ENCODE data around the gene SLC39A11.
"Not testable (repeated sequence)": the region's sequence is repeated elsewhere in the genome, so short reads cannot be mapped to it uniquely, and the experiment has no call there.

SLC39A11 gene

DNA sequence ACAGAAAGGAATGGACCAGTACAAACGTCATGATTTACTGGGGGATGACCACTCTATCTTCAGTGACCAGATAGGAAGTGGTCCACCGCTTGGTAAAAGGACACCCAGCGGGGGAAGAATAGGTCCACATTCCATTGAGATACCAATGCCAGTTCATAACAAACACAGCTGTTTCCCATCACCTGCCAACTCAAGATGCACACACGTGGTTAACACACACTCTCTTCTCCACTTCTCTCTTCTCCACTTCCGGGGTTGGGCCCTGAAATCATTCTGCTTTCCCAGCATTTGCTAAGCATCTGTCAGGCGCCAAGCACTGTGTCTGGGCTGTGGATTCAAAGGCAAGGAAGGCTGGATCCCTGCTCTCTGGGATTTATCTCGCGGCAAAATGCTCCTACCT lies 175.5 kb downstream of the SLC39A11 start:
- no peak for DNase-seq (ENCODE audit: low read depth)

DNA sequence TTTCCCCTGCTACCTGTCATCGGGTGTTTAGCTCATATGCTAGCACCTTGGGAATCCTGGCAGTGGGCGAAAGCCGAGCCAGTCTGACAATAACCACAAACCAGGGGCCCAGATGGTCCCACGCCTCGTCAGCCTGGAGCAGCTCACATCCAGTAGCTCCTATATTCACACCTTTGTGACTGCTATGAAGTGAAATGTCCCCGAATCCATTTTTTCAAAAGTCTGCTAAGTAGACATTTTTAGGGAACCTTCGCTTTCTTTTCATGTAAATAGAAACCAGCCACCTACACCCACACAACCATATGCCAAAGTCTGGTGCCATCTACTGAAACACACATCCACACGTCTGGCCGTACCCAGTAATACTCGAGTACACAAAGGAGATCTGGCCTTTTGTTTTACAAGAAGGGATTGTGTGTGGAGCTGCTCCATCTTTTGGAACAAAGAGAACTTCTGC lies 176.8 kb downstream of the SLC39A11 start:
- DNase-seq (ENCODE audit: low read depth) = no peak

DNA sequence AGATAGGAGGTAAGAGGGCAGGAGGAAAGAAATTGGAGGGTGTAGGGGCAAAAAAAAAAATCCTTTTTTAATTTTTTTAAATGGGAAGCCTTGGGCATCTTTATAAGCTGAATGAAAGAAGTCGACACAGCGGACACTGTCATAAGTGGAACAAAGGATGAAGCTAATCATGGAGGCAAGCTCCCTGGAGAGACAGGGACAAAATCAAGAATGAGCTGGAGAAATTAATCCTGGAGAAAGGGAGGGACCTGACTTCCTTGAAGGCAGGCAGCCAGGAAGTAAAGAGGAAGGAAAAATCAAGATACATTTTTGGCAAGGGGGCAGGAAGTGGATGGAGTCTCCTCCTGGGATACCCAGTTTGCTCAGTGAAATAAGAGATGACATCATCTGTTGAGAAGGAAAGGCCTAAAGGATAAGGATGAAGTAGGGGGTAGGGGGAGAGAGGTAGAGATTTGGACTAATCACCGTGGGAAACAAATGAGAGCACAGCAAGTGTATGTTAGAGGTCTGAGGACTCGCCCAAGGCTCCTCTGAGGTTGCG lies 179.3 kb downstream of the SLC39A11 start:
- DNase-seq (ENCODE audit: low read depth) = no peak

DNA sequence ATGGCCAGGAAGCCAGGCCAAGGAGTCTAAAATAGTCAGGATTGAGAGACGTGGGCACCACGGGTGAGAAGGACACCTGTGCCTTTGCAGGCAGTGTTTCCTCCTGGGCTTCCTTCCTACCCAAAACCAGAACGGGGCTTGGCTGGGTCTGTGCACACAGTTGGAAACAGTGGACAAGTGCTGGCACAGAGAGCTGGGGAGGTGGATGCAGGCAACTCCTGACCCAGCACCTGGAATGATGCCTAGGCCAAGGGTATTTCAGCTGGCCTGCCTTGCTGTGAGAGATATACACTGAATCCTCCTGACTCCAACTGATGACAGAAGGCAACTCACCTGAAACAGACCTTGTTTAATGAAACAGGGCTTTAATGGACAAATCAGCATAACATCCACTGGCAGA lies 186.2 kb downstream of the SLC39A11 start:
- no peak for DNase-seq (ENCODE audit: low read depth)

DNA sequence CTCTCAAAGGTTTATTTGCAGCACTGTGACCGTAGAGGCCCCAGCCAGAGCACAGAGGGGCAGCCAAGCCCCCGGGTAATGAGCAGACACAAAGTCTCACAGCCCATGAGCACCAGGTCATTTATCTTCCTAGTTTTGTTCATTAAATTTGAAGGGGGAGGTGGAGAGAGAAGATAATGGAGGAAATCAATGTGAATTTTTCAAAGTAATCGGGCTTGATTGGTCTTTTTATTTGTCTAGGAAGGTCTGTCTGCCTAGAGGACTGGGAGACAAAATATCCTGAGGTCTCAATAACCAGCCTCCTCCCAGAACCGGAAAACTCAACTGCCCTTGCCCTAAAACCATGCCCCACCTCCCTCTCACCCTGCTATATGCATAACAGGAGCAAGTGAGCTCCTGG lies 189.0 kb downstream of the SLC39A11 start:
- DNase-seq (ENCODE audit: low read depth) = no peak

DNA sequence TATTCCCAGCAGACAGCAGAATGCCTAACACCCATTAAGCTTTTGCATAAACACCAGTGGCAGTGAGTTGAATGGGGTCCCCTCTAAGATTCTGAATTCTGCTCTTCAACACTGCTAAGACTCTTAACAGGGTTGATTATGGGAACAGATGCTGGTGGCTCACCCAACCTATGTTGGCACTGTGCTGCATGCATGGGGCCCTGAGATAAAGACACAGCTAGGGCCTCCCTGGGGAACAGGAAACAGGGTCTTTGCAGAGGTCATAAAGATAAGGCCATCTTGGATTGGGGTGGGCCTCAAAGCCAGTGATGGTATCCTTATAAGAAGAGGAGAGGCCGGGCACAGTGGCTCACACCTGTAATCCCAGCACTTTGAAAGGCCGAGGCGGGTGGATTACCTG lies 190.8 kb downstream of the SLC39A11 start:
- DNase-seq (ENCODE audit: low read depth) = no peak

DNA sequence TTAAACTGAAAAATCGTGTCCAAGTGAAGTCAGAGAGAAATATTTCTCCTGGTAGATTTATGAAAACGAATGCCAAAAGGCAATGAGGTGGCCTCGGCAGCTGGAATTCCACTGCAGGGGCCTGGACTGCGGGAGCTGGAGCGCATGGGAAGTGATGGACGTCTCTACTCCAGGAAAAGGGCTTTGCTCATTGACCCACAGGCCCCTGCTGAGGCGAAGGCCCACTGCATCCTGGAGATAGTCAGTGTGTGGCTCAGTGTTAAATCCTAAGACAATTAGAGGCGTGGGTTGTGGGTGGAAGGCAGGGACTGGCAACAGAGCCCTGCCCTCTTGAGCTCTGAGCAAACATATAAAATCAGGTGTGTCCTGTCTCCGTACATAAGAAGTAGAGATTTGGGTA lies 191.4 kb downstream of the SLC39A11 start:
- DNase-seq (ENCODE audit: low read depth) = no peak

DNA sequence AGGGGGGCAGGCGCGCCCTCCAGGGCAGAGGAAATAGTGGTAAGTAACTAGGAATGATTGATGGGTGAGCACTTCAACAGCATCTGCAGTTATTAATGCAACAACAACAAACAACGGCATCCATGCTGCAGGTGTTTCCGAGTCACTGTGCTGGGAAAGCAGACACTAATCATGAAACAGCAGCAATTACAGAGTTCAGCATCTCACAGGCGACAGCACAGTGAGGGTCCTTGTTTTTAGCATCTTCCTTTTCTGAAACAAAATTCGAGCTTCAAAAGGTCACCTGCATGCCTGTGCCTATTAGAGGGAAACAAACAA lies 191.9 kb downstream of the SLC39A11 start:
- DNase-seq (ENCODE audit: low read depth) = no peak

DNA sequence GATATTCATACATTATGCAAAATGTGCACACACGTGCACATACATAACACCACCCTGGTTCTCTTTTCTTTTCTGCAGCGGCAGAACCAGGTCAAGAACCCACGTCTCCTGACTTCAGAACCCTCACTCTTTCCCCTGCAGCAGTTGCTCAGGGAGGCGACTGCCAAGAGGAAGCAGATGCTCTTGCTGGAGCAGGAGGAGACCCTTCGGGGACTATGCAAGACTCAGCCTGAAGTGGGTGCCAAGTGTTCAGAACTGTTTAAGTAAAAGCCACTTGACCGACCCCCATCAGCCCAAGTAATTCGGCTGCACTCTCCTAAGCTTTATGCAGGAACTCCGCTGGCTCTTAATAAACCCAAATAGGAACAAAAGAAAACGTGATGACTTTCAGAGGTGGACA lies 193.8 kb downstream of the SLC39A11 start:
- no peak for DNase-seq (ENCODE audit: low read depth)

DNA sequence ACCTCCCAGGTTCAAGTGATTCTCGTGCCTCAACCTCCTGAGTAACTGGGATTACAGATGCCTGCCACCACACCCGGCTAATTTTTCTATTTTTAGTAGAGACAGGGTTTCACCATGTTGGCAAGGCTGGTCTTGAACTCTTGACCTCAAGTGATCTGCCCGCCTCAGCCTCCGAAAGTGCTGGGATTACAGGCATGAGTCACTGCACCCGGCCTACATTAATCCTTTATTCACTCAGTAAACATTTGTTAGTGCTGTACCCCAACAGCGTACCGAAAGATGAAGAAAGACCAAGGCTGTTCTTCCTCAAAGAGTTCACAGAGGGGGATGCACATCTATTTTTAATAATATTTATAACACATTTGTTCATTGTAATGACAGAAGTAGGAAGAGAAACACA lies 196.2 kb downstream of the SLC39A11 start:
- DNase-seq (ENCODE audit: low read depth) = not testable (repeated sequence)

DNA sequence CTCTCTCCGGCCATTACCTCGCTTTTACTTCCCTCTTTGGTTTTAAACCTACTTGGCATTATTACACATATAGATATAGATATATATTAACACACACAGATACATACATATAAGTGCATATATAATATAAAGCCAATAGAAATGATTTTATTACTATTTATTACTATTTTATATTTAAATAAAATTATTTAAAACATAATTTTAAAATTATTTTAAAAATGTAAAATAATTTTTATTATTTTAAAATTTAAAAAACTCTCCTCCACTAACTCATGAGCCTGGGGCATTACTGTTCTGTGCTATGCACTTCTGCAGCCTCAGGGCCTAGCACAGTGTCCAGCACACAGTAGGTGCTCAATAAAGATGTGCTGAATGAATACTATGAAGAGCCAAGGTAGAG lies 200.9 kb downstream of the SLC39A11 start:
- no peak for DNase-seq (ENCODE audit: low read depth)

DNA sequence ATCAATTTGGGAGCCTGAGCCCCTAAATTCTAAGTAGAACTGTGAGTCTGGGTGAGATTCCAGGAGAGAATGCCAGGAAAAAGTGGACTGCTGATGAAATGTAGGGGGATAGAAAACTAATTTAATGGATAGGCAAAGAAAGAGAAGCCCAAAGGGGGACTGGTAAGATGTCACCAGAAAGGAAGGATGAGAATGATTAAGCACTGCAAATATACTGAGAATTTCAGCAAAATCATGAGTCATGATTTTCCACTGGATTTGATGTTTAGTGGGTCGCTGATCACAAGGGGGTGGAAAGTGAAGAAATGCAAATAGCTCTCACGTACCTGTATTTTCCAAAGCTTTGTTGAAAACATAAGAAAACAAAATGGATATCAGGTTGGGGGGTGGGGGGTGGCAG lies 201.8 kb downstream of the SLC39A11 start:
- peak; percentile 46 for DNase-seq (ENCODE audit: low read depth)

DNA sequence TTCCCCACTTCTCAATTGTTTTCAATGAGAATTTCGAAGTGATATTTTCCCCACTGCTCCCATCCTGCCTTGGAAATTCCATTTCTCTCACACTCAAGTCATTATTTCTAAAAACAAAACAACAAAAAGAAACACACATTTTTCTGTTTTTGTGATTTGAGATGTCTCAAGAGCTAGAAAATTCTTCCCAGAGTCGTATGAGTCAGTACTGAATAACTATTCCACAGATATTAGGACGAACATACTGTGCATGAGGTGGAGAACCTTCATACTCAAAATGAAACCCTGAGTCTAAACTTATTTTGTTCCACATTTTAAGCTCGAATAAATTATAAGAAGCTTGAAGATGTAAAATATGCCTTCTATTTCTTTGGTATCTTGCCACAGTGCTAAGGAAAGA lies 204.6 kb downstream of the SLC39A11 start:
- DNase-seq (ENCODE audit: low read depth) = peak; percentile 18

DNA sequence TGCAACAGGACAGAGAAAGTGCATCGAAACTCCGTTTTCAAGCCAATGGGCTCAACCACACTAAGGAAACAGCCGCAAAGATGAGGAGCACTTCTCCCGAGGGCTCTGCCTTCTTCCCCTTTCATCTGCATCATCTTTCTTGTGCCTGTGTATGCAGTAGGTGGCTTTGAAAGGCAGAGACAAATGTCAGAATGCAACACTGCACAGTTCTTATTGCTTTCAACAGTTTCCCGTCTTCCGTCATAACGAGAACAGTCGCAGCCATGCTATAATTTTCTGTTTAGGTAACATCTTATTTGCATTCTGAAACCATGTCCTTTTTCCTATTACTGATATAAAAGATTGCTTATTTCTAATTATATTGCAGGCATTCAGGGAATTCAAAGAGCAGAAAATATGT lies 205.2 kb downstream of the SLC39A11 start:
- DNase-seq (ENCODE audit: low read depth) = no peak

DNA sequence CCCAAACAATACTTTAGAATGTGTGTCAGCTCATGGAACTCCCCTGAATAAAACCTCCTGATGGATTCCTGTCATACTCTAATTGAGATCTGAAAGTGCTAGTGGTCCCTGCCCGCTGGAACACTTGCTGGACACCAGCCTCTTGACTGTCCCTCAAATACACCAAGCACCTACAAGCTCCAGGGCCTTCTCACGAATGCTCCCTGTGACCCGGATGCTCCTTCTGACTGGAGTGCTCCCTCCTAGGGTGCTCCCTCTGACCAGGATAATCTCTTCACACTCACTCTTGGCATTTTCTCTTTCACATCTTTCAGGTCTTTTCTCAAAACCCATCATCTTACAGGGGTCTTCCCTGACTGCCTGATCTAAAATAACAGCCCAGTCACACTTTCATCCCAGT lies 205.9 kb downstream of the SLC39A11 start:
- DNase-seq (ENCODE audit: low read depth) = no peak

DNA sequence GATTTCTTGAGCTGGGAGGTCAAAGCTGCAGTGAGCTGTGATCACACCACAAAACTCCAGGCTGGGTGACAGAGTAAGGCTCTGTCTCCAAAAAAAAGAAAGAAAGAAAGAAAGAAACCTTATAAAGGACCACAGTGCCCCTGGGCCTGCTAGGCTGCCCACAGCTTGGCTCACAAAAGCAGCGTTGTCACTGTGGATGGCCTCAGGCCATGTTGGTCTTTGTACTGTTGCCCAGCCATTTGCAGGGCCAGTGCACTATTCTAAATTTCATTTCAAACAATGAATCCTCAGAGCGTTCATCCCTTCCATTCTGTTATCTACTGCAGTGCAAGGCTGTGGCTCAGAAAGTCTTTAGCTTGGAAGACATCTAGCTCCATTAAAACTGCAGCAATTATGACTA lies 208.4 kb downstream of the SLC39A11 start:
- DNase-seq (ENCODE audit: low read depth) = no peak

DNA sequence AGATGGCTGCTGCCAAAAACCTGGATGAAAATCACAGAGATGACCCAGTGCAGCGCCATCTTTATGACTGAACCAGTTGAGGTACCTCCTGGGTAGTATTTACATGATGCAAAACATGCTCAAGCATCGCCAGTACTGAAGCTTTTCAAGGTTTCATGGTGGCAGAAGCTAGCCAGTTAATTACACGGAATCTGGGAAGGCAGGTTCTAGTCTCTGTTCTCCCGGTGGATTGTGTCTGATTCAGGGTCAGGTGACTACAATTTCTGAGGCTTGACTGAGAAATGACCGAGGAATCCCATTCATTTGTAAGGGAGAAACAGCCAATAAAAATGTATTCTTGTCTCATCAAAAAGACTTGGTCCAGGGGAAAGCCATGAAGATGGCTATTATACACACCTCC lies 209.1 kb downstream of the SLC39A11 start:
- no peak for DNase-seq (ENCODE audit: low read depth)

DNA sequence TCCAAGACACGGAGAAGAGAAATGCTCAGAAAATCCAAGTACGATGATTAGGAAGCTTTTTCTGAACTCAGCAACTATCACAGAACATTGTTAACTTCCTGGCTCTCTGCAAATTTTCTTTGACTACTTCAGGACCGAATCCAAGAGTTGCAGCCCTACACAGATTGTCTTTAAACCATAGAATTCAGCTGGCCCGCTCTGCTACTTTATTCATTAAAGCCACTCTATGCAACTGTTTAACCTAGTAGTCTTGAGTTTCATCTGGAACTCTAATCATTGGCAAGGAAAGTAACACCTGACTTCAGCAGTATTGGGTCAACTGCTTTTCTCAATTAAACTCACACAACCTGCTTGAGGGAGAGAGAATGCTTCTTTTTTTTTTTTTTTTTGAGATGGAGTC lies 210.1 kb downstream of the SLC39A11 start:
- DNase-seq (ENCODE audit: low read depth) = no peak

DNA sequence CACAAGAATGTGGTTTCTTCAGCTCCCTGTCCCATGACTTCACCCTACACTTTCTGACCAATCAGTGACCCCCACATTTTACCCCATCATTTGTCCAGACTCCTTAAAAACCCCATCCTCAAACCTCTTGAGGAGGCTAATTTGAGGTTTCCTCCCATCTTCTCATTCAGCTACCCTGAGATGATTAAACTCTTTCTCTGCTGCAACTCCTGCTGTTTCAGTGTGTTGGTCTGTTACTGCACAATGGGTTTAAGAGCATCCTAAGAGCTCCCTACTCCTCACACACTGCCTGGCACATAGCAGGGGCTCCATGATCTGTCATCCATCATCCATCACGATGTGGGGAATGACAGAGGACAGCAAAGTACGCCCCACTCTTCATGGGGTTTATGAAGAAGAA lies 212.6 kb downstream of the SLC39A11 start:
- no peak for DNase-seq (ENCODE audit: low read depth)

DNA sequence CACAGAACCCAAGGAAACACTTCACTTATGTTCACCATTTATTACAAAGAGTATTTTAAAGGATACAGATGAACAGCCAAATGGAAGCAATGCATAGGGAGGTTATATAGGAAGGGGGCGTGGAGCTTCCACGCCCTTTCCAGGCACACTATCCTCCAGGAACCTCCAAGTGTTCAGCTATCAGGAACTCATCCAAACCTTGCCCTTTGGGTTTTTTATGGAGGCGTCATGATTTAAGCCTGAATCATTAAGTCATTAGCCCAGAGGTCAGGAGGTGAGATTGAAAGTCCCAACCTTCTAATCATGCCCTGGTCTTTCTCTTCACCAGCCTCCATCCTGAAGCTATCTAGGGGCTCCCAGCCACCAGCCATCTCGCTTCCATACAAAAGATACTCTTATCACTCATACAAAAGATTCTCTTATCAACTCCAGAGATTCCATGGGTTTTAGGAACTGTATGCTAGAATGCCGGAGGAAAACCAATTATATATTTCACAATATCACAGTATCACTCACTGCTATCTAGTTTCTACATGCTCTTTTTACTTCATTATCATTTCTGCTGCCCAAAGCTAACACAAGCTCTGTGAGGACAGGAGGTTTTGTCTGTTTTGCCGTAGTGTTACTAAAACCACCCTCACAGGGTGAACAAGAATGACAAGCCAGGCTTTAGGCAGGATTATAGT lies 213.4 kb downstream of the SLC39A11 start:
- DNase-seq (ENCODE audit: low read depth) = no peak

DNA sequence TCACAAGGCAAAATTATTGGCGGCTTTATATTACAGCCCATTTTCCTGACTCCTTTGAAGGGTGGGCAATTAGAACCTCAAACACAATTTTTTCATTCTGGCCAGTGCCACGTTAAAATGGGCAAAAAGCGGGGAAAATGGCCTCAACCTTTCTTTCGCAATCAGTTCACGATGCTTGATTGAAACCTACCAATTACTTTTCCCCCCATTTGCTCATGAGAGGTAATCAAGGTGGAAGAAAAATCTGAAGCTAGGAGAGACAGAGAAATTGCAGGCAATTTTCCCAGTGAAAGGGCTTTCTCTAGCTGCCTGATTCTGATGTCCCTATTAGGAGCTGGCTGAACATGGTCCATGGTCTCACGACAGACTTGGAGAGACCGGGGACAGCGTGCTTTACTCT lies 215.1 kb downstream of the SLC39A11 start:
- no peak for DNase-seq (ENCODE audit: low read depth)

DNA sequence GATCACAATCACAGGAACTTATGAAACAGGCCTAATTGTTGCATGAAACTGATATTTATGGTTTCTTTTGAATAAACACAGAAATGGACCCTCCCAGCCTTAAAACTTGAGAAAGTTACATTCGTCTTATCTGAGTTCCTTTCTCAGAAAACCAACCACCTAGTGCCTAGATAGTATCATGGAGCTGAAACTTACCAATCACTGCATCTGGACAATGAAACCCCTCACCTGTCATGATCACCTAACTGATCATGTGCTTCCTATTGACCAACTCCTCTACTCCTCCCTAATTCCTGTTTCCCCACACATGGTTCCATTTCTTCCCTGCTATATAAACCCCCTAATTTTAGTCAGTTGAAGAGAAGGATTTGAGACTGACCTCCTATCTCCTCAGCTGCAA lies 216.1 kb downstream of the SLC39A11 start:
- no peak for DNase-seq (ENCODE audit: low read depth)

DNA sequence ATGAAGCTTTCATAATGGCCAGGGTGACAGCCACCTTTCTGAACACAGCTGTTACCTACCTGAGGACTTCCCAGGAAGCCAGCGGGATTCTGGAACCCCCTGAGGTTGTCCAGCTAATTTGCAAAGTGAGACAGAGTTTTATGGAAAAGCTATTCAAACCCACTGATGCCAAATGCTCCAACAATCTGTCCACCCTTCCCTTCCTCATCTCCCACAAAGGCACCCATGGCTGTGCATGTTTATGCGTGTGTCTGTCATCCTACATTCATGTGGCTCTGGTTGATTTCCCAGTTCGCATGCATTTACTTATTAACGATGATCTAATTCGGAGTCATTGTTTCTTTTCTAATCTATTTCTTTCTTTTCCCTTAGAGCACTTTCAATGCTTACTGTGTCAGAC lies 217.1 kb downstream of the SLC39A11 start:
- DNase-seq (ENCODE audit: low read depth) = no peak

DNA sequence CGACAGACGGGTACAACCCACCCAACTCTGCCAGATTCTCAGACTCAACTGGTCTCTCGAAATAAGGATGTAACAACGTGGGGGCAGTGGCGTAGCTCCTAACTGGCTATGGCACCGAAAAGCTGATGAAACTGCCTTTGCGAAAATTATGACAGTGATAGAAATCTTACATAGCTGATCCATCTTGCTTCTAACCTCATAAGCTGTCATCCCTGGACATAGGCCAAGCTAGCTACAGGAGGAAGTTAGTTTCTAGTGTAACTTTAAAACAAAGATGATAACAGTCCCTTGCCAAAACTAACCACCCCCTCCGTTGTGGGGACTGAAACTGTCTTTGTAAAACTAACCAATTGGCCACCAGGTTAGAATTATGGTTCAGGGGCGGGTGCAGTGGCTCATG lies 220.1 kb downstream of the SLC39A11 start:
- no peak for DNase-seq (ENCODE audit: low read depth)
